K562 (cell line): ENCODE results near the gene AP1G2. TPM values are rescaled to one million over a fixed set of nuclear protein-coding genes. Genes with fewer than 3 reads are reported as not detected.

Experiments used
- CBFA2T2 ChIP-seq: fragments of 450-650 bp; conservative IDR thresholded peaks from 2 replicates; pipeline ENCODE4 v1.6.1; 2017; ENCODE audit warnings: mild to moderate bottlenecking
- CBFA2T3 ChIP-seq: fragments of 450-650 bp; IDR thresholded peaks from 2 replicates; pipeline ENCODE4 v1.6.1; 2017
- DACH1 ChIP-seq: fragments of 450-650 bp; IDR thresholded peaks from 2 replicates; pipeline ENCODE4 v1.6.1; 2018; ENCODE audit not compliant: partially characterized antibody
- HNRNPH1 ChIP-seq: fragments of 200-400 bp; formaldehyde crosslinking; optimal IDR thresholded peaks from 2 replicates; pipeline ENCODE3; 2017; ENCODE audit warnings: low read depth, mild to moderate bottlenecking, low read length, moderate library complexity
- MGA ChIP-seq: fragments of 450-650 bp; IDR thresholded peaks from 2 replicates; pipeline ENCODE4 v1.6.1; 2016; ENCODE audit warnings: mild to moderate bottlenecking, moderate library complexity
- NCOR1 ChIP-seq: fragments of 450-650 bp; IDR thresholded peaks from 2 replicates; pipeline ENCODE4 v1.6.1; 2016; ENCODE audit warnings: mild to moderate bottlenecking, moderate library complexity
- SMARCA5 ChIP-seq: fragments of 450-650 bp; IDR thresholded peaks from 2 replicates; pipeline ENCODE4 v1.6.1; 2016
- polyA plus RNA-seq, 8 experiments: library from polyadenylated mRNA; depleted of rRNA in 4 of 8; stranded (reverse) in 5 of 8; unstranded in 3 of 8; fragments of >200 nt; fragmentation: Nextera tagmentation in 2 of 8; fragmentation: Illumina TruSeq in 1 of 8; extraction: Ambion mirVana in 2 of 8; extraction: Trizol in 1 of 8; gene quantifications; 2 replicates each; pipeline versions ENCODE4 v1.2.1 to v1.2.3, GENCODE V29; 2011 to 2014; ENCODE audit warnings: inconsistent platforms in 1 of 8, missing spikeins in 1 of 8
- total RNA-seq, 7 experiments: library from RNA; depleted of rRNA in 6 of 7; stranded (reverse); fragments of >200 nt in 6 of 7; fragmentation: Illumina TruSeq in 2 of 7; extraction: Trizol in 2 of 7; gene quantifications; 2 replicates each; pipeline versions ENCODE4 v1.2.1 to v1.2.3, GENCODE V29; 2011 to 2021; ENCODE audit warnings: low replicate concordance in 1 of 7
- TF ChIP-seq, protein P1 (sequence below), 2 experiments: fragments of 450-650 bp; formaldehyde crosslinking in 1 of 2; IDR thresholded peaks; 2 replicates each; pipeline versions ENCODE4 v1.4.0 to v1.6.1; 2014 to 2020; ENCODE audit warnings: mild to moderate bottlenecking in 2 of 2, borderline replicate concordance in 1 of 2, low read depth in 1 of 2

Gene AP1G2
- total and polyA plus RNA-seq, 9 of the 15 experiments (the other 6 are each of a cell fraction or from before 2014, with no cell fraction given), result 19.1 to 83.5 (median 33.3) TPM

- TF ChIP-seq DACH1 (no peak), MGA (no peak), CBFA2T2 (no peak), HNRNPH1 (no peak), CBFA2T3 (0 out of 2 replicates have a peak, but pooled peaks have one; percentile 3), NCOR1 (0 out of 2 replicates have a peak, but pooled peaks have one; percentile 21), SMARCA5 (no peak)
- TF ChIP-seq, protein P1, sequence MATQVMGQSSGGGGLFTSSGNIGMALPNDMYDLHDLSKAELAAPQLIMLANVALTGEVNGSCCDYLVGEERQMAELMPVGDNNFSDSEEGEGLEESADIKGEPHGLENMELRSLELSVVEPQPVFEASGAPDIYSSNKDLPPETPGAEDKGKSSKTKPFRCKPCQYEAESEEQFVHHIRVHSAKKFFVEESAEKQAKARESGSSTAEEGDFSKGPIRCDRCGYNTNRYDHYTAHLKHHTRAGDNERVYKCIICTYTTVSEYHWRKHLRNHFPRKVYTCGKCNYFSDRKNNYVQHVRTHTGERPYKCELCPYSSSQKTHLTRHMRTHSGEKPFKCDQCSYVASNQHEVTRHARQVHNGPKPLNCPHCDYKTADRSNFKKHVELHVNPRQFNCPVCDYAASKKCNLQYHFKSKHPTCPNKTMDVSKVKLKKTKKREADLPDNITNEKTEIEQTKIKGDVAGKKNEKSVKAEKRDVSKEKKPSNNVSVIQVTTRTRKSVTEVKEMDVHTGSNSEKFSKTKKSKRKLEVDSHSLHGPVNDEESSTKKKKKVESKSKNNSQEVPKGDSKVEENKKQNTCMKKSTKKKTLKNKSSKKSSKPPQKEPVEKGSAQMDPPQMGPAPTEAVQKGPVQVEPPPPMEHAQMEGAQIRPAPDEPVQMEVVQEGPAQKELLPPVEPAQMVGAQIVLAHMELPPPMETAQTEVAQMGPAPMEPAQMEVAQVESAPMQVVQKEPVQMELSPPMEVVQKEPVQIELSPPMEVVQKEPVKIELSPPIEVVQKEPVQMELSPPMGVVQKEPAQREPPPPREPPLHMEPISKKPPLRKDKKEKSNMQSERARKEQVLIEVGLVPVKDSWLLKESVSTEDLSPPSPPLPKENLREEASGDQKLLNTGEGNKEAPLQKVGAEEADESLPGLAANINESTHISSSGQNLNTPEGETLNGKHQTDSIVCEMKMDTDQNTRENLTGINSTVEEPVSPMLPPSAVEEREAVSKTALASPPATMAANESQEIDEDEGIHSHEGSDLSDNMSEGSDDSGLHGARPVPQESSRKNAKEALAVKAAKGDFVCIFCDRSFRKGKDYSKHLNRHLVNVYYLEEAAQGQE (IDR thresholded peaks at IDR 0.05; ENCODE audit: borderline replicate concordance), result peak; percentile 83
- TF ChIP-seq, protein P1 (CRISPR knock-in tag; IDR thresholded peaks at IDR 0.05; ENCODE audit: low read depth), result no peak
These were observed 21.4 kb upstream of the AP1G2 start (continued) for GRCh38 chr14:23588884-23589598.
